Fibroblast of the aortic adventitia (primary cell): Measurements from ENCODE around the gene PPM1K. TPM values are rescaled to one million over a fixed set of nuclear protein-coding genes. Genes with fewer than 3 reads are reported as not detected.

ENCODE experiments used
- DNase-seq: peaks from one replicate; pipeline ENCODE4 v3.0.0-alpha.2; 2010; ENCODE audit warnings: low read depth
- H3K4me3 ChIP-seq: 2 replicates; pipeline ENCODE4 v1.5.1; 2011; ENCODE audit warnings: low read depth, mild to moderate bottlenecking, control low read depth, low read length, moderate library complexity
- CTCF ChIP-seq: IDR thresholded peaks from 2 replicates; pipeline ENCODE4 v1.5.1; 2011; ENCODE audit warnings: mild to moderate bottlenecking, low read length, control low read depth, inconsistent platforms; ENCODE audit not compliant: insufficient read depth
- total RNA-seq: library from RNA; depleted of rRNA; stranded (reverse); fragments of >200 nt; gene quantifications from 2 replicates; pipeline ENCODE4 v1.2.3, GENCODE V29; 2012; ENCODE audit warnings: low replicate concordance

Gene PPM1K
- total RNA-seq, 1 donor = 11.1 TPM

GRCh38 chr4:88276952-88277710 is 7.2 kb downstream of the PPM1K start:
- TF ChIP-seq CTCF = no peak
- no peak for DNase-seq
- H3K4me3 ChIP-seq = no peak overlapping the region

- TF ChIP-seq CTCF = no peak
- DNase-seq = no peak
- no peak overlapping the region for H3K4me3 ChIP-seq
Observed at GRCh38 chr4:88275949-88276515, 8.3 kb downstream of the PPM1K start.

GRCh38 chr4:88275516-88275915 is 8.8 kb downstream of the PPM1K start:
- no peak for TF ChIP-seq CTCF
- DNase-seq = no peak
- H3K4me3 ChIP-seq = no peak overlapping the region

GRCh38 chr4:88268913-88269312 is 15.4 kb downstream of the PPM1K start:
- no peak for DNase-seq
- TF ChIP-seq CTCF = no peak
- H3K4me3 ChIP-seq = no peak overlapping the region

- no peak overlapping the region for H3K4me3 ChIP-seq
- no peak for DNase-seq
- no peak for TF ChIP-seq CTCF
Observed at GRCh38 chr4:88264336-88264735, 20.0 kb downstream of the PPM1K start.

- TF ChIP-seq CTCF = no peak
- DNase-seq = no peak
- no peak overlapping the region for H3K4me3 ChIP-seq
Observed at GRCh38 chr4:88257726-88258125, 26.6 kb downstream of the PPM1K start.
